ENCODE results near the gene SLBP.
"Not testable (repeated sequence)": the region's sequence is repeated elsewhere in the genome, so short reads cannot be mapped to it uniquely, and the experiment has no call there.

SLBP gene

GRCh38 chr4:1705732-1706131 is 6.4 kb downstream of the SLBP start:
- DNase-seq, result no peak

- DNase-seq, result no peak
Measured at GRCh38 chr4:1703867-1704266, 8.3 kb downstream of the SLBP start.

DNA sequence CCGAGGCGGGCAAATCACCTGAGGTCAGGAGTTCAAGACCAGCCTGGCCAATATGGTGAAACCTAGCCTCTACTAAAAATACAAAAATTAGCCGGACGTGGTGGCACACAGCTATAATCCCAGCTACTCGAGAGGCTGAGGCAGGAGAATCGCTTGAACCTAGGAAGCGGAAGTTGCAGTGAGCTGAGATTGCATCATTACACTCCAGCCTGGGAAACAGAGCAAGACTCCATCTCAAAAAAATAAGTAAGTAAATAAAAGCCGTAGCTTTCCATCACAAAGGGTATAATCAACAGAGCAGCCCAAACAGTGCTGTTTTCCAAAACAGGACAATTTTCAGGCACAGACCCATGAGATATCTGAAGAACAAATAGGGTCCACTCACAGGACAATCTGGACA is 10.4 kb downstream of the SLBP start:
- DNase-seq, result not testable (repeated sequence)

DNA sequence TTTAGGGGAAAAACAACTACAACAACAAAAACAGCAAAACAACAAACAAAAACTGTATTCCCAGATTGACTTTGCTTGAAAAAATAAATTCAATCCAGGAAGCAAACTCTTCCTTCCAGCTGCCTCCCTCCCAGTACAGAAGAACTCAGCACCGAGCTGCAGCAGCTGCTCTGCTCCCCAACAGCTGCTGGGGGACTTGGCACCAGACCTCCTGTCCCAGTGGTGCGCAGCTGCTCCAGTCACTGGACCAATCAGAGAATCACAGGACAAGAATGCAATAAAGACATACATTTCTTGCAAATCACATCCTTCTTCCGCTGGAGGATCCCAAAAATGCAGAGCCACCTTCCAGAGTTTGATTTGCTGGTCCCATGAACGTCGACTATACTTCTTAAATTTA is 16.2 kb downstream of the SLBP start:
- no peak for DNase-seq

DNA sequence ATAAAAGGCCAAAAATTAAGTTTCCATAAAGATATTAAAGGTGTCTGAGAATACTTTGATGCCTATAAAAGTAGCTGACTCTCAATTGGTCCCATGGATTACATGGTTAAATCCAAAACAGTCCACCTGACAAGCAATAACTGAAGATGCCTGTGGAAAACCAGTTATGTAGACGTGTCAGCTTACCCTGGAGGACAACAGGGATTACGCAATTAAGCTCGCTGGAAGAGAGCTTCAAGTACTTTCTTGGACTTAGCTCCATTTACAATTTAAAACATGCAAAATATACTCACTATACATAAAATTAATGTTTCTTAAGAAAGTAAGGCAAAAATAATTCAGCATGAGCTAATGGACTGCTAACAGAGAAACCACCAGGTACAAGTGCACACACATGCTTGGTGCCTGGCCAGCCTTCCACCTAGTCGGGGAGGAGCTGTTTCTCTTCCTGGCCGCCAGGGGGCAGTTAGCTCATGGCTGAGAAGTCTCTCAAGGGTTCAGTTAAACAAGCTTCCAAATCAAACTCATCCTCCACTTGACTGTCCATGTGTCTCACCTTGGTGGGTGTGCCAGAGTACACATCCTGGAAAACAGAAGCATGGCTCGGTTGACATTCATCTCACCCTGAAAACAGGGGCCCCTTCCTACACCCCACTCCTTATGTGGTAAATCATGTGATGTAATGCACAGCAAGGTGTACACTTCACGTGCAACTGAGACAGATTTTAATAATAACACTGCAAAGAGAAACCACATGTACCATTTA is 18.8 kb downstream of the SLBP start:
- peak; percentile 16 to 55 for DNase-seq

DNA sequence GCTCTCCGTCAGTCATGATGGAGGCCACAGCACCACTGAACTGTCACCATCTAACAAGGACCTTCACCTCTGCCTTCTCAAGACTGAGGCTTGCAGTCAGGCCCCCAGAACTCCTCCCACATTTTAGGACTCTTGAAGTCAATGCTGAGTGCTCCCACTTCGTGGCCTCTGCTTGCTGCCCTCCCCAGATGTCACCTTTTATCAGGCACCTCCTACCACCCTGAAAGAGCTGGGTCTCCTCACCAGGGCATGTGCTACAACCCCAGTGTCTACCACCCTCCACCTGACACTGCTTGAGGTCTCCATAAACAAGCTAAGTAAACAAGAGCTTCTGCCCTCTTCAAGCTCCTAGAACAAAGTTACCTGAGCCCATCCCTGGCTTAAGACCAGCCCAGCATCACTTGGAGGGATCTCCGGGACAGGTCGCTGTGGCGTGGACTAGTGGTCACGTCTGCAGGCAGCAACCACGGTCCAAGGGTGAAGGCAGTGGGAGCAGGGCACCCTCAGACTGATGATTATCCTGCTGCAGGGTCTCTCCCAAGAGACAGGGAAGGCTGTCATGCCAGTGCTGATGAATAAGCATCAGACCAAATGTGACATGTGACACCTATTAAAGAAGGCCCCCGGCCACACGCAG is 20.3 kb downstream of the SLBP start:
- no peak for DNase-seq

DNA sequence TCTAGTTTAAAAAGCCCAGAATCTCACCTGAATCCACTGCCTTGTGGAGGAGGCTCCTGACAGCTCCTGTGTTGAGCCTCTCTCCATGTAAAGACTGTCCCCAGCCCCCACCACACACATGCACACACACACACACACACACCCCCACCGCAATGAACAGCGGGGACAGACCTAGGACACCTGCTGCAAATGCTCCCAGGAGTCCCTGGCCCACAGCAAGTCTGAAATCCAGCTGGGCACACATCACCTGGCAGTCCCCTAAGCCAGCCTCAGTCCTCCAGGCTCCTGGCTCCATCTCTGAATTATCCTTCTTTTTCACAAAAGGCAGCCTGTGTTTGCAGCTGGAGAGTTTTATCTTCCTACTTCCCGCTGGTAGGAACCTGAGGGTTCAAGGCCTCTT is 21.4 kb downstream of the SLBP start:
- no peak for DNase-seq

DNA sequence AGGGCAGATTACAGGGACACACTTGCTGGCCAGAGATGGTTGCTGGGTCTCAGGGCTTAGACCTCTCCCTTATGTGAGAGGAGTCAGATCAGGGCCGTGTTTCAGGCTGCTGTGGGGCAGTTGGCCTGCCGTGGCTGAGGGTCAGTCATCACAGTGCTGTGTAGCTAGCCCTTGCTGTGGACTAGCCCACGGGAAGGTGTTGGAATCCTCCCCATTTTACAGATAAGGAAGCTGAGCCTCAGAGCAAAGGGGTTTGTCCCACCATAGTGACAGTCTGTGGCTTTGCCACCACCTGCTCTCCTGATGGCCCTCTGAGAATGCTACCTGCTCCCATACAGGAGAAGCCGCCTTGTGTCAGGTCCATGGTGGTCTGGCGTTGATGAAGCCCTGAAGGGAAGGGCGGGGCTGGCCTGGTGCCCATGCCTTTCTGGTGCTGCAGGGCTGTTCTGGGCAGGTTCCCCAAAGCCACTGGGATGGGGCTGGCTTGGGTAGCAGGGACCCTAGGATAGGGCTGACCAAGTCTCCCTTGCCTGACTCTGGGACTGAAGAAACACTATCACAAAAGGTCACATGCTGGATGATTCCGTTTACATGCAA is 25.6 kb downstream of the SLBP start:
- DNase-seq, result no peak

DNA sequence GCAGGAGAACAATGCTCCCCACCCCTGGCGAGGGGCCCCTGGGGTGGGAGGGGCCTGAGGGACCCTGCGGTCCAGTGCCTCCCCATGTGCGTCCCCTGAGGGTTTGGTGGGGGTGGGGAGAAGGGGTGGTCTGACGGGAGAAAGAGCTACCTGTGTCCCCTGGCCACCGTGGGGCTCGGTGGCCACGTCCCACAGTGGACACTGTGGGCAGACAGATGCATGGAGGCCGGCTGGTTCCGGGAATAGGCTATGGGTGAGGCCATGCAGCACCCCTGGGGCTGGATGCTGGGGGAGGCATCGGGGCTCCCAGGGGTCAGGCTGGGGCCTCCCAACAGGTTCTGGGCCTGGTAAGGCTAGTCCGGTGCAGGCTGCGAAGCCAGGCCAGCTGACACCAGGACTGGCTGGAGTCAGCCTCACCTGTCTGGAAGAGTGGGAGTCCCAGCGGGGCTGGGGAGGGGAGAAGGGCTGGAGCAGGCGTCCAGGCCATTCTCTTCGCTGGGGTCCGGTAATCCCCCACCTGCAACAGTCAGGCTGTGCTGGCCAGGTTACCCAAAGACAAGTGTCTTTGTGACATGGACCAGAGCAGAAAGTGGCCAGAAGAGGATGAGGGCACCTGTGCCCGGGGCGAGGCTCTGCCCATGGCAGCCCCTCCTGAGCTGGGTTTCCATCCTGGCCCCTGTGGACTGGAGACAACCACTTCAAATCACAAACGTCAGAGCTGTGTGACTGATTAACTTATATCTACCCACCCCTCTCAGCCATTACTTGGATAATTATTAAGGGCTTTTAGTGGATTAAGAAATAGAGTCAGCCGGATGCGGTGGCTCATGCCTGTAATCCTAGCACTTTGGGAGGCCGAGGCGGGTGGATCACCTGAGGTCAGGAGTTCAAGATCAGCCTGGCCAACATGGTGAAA is 26.6 kb downstream of the SLBP start:
- no peak for DNase-seq

GRCh38 chr4:1684506-1685234 is 27.4 kb downstream of the SLBP start:
- no peak for DNase-seq

DNA sequence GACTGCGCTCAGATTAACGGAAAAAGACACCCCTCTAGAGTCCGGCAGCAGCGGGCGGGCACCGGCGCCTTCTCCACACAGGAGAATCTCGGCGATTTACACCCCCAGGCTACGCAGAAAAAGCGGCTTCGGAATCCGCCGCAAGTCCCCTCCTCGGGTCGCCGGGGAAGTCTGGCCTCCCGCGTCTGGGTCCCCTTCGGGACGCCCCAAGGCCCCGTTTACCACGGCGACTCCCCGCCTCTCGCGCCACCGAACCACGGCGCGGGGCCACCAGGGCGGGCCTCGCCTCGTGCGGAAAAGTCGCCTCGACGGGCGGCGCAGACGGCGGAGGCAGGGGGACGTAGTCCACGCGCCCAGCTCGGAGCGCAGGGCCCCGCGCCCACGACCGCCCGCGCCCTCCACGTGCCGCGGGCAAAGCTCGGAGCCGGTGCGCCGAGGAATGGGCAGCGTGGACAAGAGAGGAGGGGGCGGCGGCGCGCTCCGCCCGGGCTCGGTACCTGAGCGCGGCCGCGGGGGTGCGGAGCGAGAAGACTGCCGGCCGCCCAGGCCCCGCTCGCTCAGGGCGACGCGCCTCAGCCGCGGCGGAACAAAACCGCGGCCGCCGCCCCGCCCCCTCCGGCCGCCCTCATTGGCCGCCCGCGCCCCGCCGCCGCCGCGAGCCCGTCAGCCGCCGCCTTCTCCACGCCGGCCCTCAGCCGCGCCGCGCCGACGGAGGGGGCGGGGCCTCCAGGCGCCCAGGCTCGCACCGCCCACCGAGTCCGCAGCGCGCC is 28.2 kb downstream of the SLBP start, which contains the start of gene FAM53A:
Gene FAM53A, minus strand, starts transcription at position 578 of the 770 bp plus-strand sequence. CDS start 15,572 bp downstream, outside the sequence.
- peak; percentile 30 to 32 for DNase-seq

DNA sequence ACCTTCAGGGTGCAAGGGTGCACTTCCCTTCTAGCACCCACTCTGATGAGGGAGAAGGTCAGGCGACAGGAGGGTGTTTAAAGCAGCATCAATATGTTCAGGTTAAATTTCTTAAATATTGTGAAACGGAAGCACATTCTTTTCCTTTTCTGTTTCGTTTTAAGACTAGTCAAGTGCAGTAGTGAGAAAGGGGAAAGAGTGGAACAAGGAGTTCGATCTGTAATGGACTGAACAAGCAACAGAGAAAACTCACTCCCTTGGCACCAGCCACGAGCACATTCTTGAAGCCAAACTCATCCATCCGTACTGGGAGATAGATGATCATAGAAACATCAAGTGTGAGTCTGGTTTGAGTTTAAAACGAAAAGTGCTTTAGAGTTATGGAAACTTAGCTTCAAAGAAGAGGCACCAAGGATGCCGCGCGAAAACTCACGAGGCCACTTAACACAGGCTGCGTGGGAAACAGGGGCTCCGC is 28.8 kb downstream of the SLBP start:
- no peak for DNase-seq

DNA sequence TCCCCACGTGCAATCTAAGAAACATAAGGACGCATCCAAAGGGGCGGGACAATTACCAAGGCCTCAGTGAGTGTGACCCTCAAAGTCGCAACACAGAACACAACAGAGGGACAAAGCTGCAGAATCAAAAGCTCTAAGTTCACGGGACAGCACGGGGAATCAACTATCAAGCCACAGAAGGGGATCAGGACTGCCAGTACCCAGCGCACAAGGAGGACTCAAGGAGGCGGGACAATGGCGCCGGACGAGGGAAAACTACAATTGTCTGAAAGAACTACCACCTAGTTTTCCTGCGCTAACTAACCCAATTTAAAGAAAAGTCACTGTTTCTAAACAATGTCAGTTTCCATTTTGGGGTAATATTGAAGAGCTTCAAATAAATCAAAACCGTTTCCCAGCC is 29.3 kb downstream of the SLBP start:
- no peak for DNase-seq

DNA sequence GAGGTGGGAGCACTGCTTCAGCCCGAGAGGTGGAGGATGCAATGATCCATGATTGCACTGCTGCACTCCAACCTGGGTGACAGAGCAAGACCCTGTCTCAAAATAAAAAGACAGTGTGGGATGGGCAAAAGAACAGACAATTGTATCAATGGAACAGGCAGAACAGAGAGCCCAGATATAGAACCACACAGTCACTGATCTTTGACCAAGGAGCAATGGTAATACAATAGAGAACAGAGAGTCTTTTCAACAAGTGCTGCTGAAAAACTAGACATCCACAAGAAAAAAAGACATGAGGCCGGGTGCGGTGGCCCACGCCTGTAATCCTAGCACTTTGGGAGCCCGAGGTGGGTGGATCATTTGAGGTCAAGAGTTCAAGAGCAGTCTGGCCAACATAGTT is 33.9 kb downstream of the SLBP start:
- DNase-seq, result no peak

DNA sequence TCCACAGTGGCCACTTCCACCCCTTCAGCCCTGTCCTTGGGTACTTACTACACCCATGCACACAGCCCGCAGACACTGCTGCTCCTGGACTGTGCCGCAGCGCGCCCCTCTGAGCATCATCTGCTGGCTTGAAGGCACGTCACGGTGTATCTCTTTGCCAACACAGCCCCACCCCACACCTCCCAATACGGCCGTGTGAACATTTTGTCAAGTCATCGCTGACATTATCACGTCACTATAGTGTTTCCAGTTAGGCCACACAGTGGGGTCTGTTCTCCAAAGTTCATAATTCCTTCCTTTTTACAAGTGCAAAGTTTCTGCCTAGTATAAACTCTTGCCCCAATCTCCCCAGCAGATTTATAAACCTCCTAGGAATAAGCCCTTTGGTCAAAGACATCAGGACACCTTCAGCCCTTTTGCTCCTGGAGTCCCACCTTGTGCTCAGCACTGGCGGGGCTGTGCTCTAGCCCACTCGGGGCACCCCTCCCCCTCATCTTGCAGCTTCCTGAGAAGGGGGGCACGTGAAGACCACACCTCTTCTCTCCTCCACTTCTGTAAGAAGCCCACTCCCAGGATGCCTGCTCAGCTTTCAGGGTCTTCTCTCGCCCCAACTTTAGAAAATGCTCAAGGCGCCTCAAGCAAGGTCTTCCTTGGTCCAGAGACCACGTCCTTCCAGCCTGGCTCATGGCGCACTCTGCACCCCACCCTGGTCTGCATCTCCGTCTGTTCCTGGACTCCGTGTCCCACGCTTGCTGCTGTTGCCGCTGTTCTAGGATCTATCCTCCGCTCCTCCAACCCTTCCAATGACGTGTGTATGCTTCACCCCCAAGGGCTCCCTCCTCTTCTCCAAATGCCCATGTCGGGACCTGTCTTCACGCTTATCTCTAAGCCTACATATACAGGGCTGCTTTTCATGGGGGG is 35.3 kb downstream of the SLBP start:
- no peak for DNase-seq

GRCh38 chr4:1675802-1676137 is 36.3 kb downstream of the SLBP start:
- no peak for DNase-seq

GRCh38 chr4:1675136-1675801 is 36.9 kb downstream of the SLBP start:
- no peak for DNase-seq

- DNase-seq, result no peak
Measured at GRCh38 chr4:1674682-1675081, 37.4 kb downstream of the SLBP start.

DNA sequence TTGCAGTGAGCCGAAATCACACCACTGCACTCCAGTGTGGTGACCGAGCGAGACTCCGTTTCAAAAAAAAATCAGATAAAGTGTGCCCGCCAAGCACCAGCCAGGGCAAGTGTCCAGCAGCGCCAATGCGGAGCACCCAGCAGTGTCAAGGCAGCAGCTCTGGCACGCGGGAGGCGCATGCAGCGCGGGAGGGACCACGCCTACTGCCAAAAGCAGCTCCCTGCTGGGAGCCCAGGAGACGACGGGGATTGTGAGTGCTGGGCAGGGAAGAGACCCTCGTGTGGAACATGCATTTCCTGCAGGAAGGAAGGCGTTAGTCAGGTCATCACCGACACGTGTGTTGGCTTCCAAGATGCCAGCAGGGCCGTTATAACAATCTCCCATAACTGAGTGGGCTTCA is 38.4 kb downstream of the SLBP start:
- no peak for DNase-seq

- not testable (repeated sequence) for DNase-seq
Measured at GRCh38 chr4:1671011-1671410, 41.1 kb downstream of the SLBP start.

Measured in SHP77 (cell line).